ENCODE measurements around the gene CCDC127.

CCDC127 gene

GRCh38 chr5:176296-176823 is 41.6 kb downstream of the CCDC127 start (continued):
- no peak for TF ChIP-seq PATZ1 (CRISPR knock-in tag; IDR thresholded peaks at IDR 0.05; ENCODE audit: borderline replicate concordance)
- TF ChIP-seq CSRNP3 (CRISPR knock-in tag; IDR thresholded peaks at IDR 0.05): no peak
- TF ChIP-seq ZFP30 (CRISPR knock-in tag; IDR thresholded peaks at IDR 0.05): no peak
- TF ChIP-seq ISL1 (CRISPR knock-in tag; IDR thresholded peaks at IDR 0.05): no peak
- no peak for TF ChIP-seq PPARA (CRISPR knock-in tag; IDR thresholded peaks at IDR 0.05; ENCODE audit: borderline replicate concordance)

GRCh38 chr5:174876-175465 is 43.0 kb downstream of the CCDC127 start:
- no peak for ATAC-seq
- no peak for TF ChIP-seq ESRRG (CRISPR knock-in tag; IDR thresholded peaks at IDR 0.05)
- TF ChIP-seq PPARA (CRISPR knock-in tag; IDR thresholded peaks at IDR 0.05; ENCODE audit: borderline replicate concordance): no peak
- TF ChIP-seq TOX (CRISPR knock-in tag; IDR thresholded peaks at IDR 0.05; ENCODE audit: borderline replicate concordance): no peak
- no peak for TF ChIP-seq POU6F1 (CRISPR knock-in tag; IDR thresholded peaks at IDR 0.05; ENCODE audit: borderline replicate concordance, low read depth)
- no peak for TF ChIP-seq BACH2 (CRISPR knock-in tag; IDR thresholded peaks at IDR 0.05; ENCODE audit: borderline replicate concordance)
- no peak for TF ChIP-seq ZNF8 (CRISPR knock-in tag; IDR thresholded peaks at IDR 0.05)
- TF ChIP-seq OSR1 (CRISPR knock-in tag; IDR thresholded peaks at IDR 0.05): no peak
- TF ChIP-seq ZFP3 (CRISPR knock-in tag; IDR thresholded peaks at IDR 0.05): no peak
- no peak for TF ChIP-seq ZNF70 (CRISPR knock-in tag; IDR thresholded peaks at IDR 0.05)
- no peak for TF ChIP-seq ZC3H10 (CRISPR knock-in tag; IDR thresholded peaks at IDR 0.05)
- TF ChIP-seq GLIS3 (CRISPR knock-in tag; IDR thresholded peaks at IDR 0.05): no peak
- no peak for TF ChIP-seq SNAI2 (CRISPR knock-in tag; IDR thresholded peaks at IDR 0.05)
- no peak for TF ChIP-seq ZFP30 (CRISPR knock-in tag; IDR thresholded peaks at IDR 0.05)
- TF ChIP-seq ISL1 (CRISPR knock-in tag; IDR thresholded peaks at IDR 0.05): no peak
- TF ChIP-seq CREB5 (CRISPR knock-in tag; IDR thresholded peaks at IDR 0.05; ENCODE audit: low read depth): no peak
- no peak for TF ChIP-seq TSHZ2 (CRISPR knock-in tag; IDR thresholded peaks at IDR 0.05)
- no peak for TF ChIP-seq RARB (CRISPR knock-in tag; IDR thresholded peaks at IDR 0.05)

GRCh38 chr5:174291-174600 is 43.7 kb downstream of the CCDC127 start:
- no peak for ATAC-seq
- no peak for TF ChIP-seq TOX (CRISPR knock-in tag; IDR thresholded peaks at IDR 0.05; ENCODE audit: borderline replicate concordance)
- TF ChIP-seq CSDC2 (CRISPR knock-in tag; IDR thresholded peaks at IDR 0.05): no peak
- no peak for TF ChIP-seq ISL1 (CRISPR knock-in tag; IDR thresholded peaks at IDR 0.05)
- TF ChIP-seq POU6F1 (CRISPR knock-in tag; IDR thresholded peaks at IDR 0.05; ENCODE audit: borderline replicate concordance, low read depth): no peak
- no peak for TF ChIP-seq PATZ1 (CRISPR knock-in tag; IDR thresholded peaks at IDR 0.05; ENCODE audit: borderline replicate concordance)
- no peak for TF ChIP-seq ZC3H10 (CRISPR knock-in tag; IDR thresholded peaks at IDR 0.05)
- no peak for TF ChIP-seq ESRRG (CRISPR knock-in tag; IDR thresholded peaks at IDR 0.05)
- TF ChIP-seq TCF4 (CRISPR knock-in tag; IDR thresholded peaks at IDR 0.05; ENCODE audit: borderline replicate concordance): no peak
- no peak for TF ChIP-seq ZFP3 (CRISPR knock-in tag; IDR thresholded peaks at IDR 0.05)
- no peak for TF ChIP-seq RARB (CRISPR knock-in tag; IDR thresholded peaks at IDR 0.05)
- no peak for TF ChIP-seq ZFP30 (CRISPR knock-in tag; IDR thresholded peaks at IDR 0.05)
- TF ChIP-seq SNAI2 (CRISPR knock-in tag; IDR thresholded peaks at IDR 0.05): no peak
- no peak for TF ChIP-seq GLIS3 (CRISPR knock-in tag; IDR thresholded peaks at IDR 0.05)
